Neural cell (in vitro differentiated cells): ENCODE results near the gene PAK4. TPM values are rescaled to one million over a fixed set of nuclear protein-coding genes. Genes with fewer than 3 reads are reported as not detected.

Experiments
- H2AFZ ChIP-seq: fragments of 200-600, 300-800 bp; sonication (generic), shearing (Covaris generic); 2 replicates; pipeline ENCODE4 v1.6.0; 2014; ENCODE audit warnings: low read depth, mild to moderate bottlenecking, antibody characterized with exemption, low read length, moderate library complexity
- H3F3A ChIP-seq: fragments of 200-600 bp; shearing (Covaris generic); 2 replicates; pipeline ENCODE4 v1.6.1; 2016; ENCODE audit warnings: mild to moderate bottlenecking, moderate library complexity, mixed read lengths, antibody characterized with exemption, low read length; ENCODE audit not compliant: insufficient read depth, poor library complexity, severe bottlenecking
- H3K27ac ChIP-seq: fragments of 200-600, 300-800 bp; sonication (generic), shearing (Covaris generic); 2 replicates; pipeline ENCODE4 v1.5.1; 2014; ENCODE audit warnings: mild to moderate bottlenecking, low read length, moderate library complexity
- H3K27me3 ChIP-seq: fragments of 300-800, 200-600 bp; sonication (generic), shearing (Covaris generic); 2 replicates; pipeline ENCODE4 v1.6.0; 2014; ENCODE audit warnings: mild to moderate bottlenecking, low read depth, low read length, moderate library complexity; ENCODE audit not compliant: insufficient read depth
- H3K36me3 ChIP-seq: fragments of 300-800, 200-600 bp; sonication (generic), shearing (Covaris generic); 2 replicates; pipeline ENCODE4 v1.5.1; 2014; ENCODE audit warnings: mild to moderate bottlenecking, antibody characterized with exemption, low read length, moderate library complexity; ENCODE audit not compliant: insufficient read depth
- H3K4me2 ChIP-seq: fragments of 300-800, 200-600 bp; sonication (generic), shearing (Covaris generic); 2 replicates; pipeline ENCODE4 v1.6.0; 2014; ENCODE audit warnings: mild to moderate bottlenecking, low read length
- H3K4me3 ChIP-seq: fragments of 300-800, 200-600 bp; sonication (generic), shearing (Covaris generic); 2 replicates; pipeline ENCODE4 v1.5.1; 2014; ENCODE audit warnings: mild to moderate bottlenecking, low read length, moderate library complexity
- H3K79me2 ChIP-seq: fragments of 200-600 bp; shearing (Covaris generic); replicated peaks from 2 replicates; pipeline ENCODE4 v1.6.0; 2014; ENCODE audit warnings: mild to moderate bottlenecking, low read length, moderate library complexity; ENCODE audit not compliant: insufficient read depth
- H3K9ac ChIP-seq: fragments of 300-800, 200-600 bp; sonication (generic), shearing (Covaris generic); 2 replicates; pipeline ENCODE4 v1.6.1; 2016; ENCODE audit warnings: mild to moderate bottlenecking, low read length, mixed read lengths
- H3K9me2 ChIP-seq: fragments of 200-600 bp; shearing (Covaris generic); 2 replicates; pipeline ENCODE4 v1.6.1; 2016; ENCODE audit warnings: mild to moderate bottlenecking, low read length, mixed read lengths; ENCODE audit not compliant: insufficient read depth
- H3K9me3 ChIP-seq: fragments of 200-600, 300-800 bp; sonication (generic), shearing (Covaris generic); 2 replicates; pipeline ENCODE4 v1.6.1; 2016; ENCODE audit warnings: mild to moderate bottlenecking, mixed run types, low read length, moderate library complexity, mixed read lengths
- H4K20me1 ChIP-seq: fragments of 200-600 bp; shearing (Covaris generic); 2 replicates; pipeline ENCODE4 v1.6.1; 2016; ENCODE audit warnings: mild to moderate bottlenecking, mixed run types; ENCODE audit not compliant: insufficient read depth
- CTCF ChIP-seq: fragments of 450-650 bp; IDR thresholded peaks from 2 replicates; pipeline ENCODE4 v1.5.1; 2014; ENCODE audit warnings: antibody characterized with exemption, mild to moderate bottlenecking, moderate library complexity; ENCODE audit not compliant: poor library complexity, severe bottlenecking
- EP300 ChIP-seq: fragments of 450-650 bp; conservative IDR thresholded peaks from 2 replicates; pipeline ENCODE4 v1.6.1; 2014; ENCODE audit warnings: antibody characterized with exemption, mild to moderate bottlenecking, moderate library complexity; ENCODE audit not compliant: poor library complexity, severe bottlenecking
- EZH2 ChIP-seq: fragments of 200-600, 300-800 bp; shearing (Covaris generic), sonication (generic); IDR thresholded peaks from 2 replicates; pipeline ENCODE4 v1.6.1; 2014; ENCODE audit warnings: antibody characterized with exemption, low read length, borderline replicate concordance, mild to moderate bottlenecking; ENCODE audit not compliant: insufficient read depth, poor library complexity, severe bottlenecking
- MXI1 ChIP-seq: fragments of 450-650 bp; conservative IDR thresholded peaks from 2 replicates; pipeline ENCODE4 v1.6.1; 2014; ENCODE audit warnings: antibody characterized with exemption, mild to moderate bottlenecking; ENCODE audit not compliant: poor library complexity, severe bottlenecking
- POLR2AphosphoS5 ChIP-seq: IDR thresholded peaks from 2 replicates; pipeline ENCODE4 v1.6.1; 2012
- RAD21 ChIP-seq: fragments of 450-650 bp; conservative IDR thresholded peaks from 2 replicates; pipeline ENCODE4 v1.6.1; 2014; ENCODE audit warnings: antibody characterized with exemption, mild to moderate bottlenecking, moderate library complexity
- REST ChIP-seq: IDR thresholded peaks from 2 replicates; pipeline ENCODE4 v1.6.1; 2012; ENCODE audit warnings: borderline replicate concordance
- SMC3 ChIP-seq: fragments of 450-650 bp; conservative IDR thresholded peaks from 2 replicates; pipeline ENCODE4 v1.6.1; 2014; ENCODE audit warnings: antibody characterized with exemption, mild to moderate bottlenecking, moderate library complexity; ENCODE audit not compliant: poor library complexity
- TAF1 ChIP-seq: IDR thresholded peaks from 2 replicates; pipeline ENCODE4 v1.6.1; 2012; ENCODE audit warnings: low read depth
- polyA plus RNA-seq: library from polyadenylated mRNA; depleted of rRNA; stranded (reverse); fragments of >200 nt; gene quantifications from 2 replicates; pipeline ENCODE4 v1.2.3, GENCODE V29; 2014

Gene PAK4
- polyA plus RNA-seq, 1 donor from 2014 or later, result 5.4 TPM

GRCh38 chr19:39195755-39196154 is 70.2 kb downstream of the PAK4 start:
- Histone ChIP-seq H3K9ac (no peak overlapping the region), H3K9me2 (no peaks in the 10 kb centered on the region), H3K79me2 (no peaks in the 10 kb centered on the region), H3K9me3 (no peaks in the 10 kb centered on the region), H3F3A (no peaks in the 10 kb centered on the region), H3K27me3 (peaks cover 24% of the 10 kb centered on the region), H2AFZ (no peak overlapping the region), H3K4me2 (no peak overlapping the region), H3K36me3 (no peaks in the 10 kb centered on the region), H4K20me1 (no peaks in the 10 kb centered on the region), H3K4me3 (no peak overlapping the region), H3K27ac (no peak overlapping the region)
- no peak for TF ChIP-seq EZH2
- TF ChIP-seq TAF1, result no peak

GRCh38 chr19:39196320-39196719 is 70.7 kb downstream of the PAK4 start:
- no peak overlapping the region for H3K9ac ChIP-seq
- H3F3A ChIP-seq, result no peaks in the 10 kb centered on the region
- no peak overlapping the region for H2AFZ ChIP-seq
- H3K4me3 ChIP-seq, result no peak overlapping the region
- H3K36me3 ChIP-seq, result no peaks in the 10 kb centered on the region
- no peaks in the 10 kb centered on the region for H3K9me3 ChIP-seq
- TF ChIP-seq CTCF (no peak), SMC3 (no peak), REST (no peak), MXI1 (no peak), EZH2 (no peak)
- H3K27me3 ChIP-seq, result peaks cover 24% of the 10 kb centered on the region
- no peak overlapping the region for H3K27ac ChIP-seq
- H4K20me1 ChIP-seq, result no peaks in the 10 kb centered on the region
- no peaks in the 10 kb centered on the region for H3K9me2 ChIP-seq
- no peak overlapping the region for H3K4me2 ChIP-seq
- H3K79me2 ChIP-seq, result no peaks in the 10 kb centered on the region

- Histone ChIP-seq H3K4me2 (no peak within 1 kb of the TSS), H3F3A (no peaks in the 10 kb centered on the region), H2AFZ (no peak within 1 kb of the TSS), H3K27me3 (peaks cover 24% of the 10 kb centered on the region), H3K4me3 (peak within 1 kb of the TSS; percentile 25), H3K9me3 (no peaks in the 10 kb centered on the region), H3K36me3 (no peaks in the 10 kb centered on the region), H3K27ac (no peak within 1 kb of the TSS), H4K20me1 (no peaks in the 10 kb centered on the region), H3K9me2 (no peaks in the 10 kb centered on the region), H3K9ac (no peak within 1 kb of the TSS), H3K79me2 (no peaks in the 10 kb centered on the region)
- TF ChIP-seq SMC3 (no peak), MXI1 (no peak), CTCF (no peak), POLR2AphosphoS5 (no peak), TAF1 (no peak), RAD21 (no peak), EP300 (no peak), EZH2 (no peak), REST (no peak)
Observed at GRCh38 chr19:39196860-39197562, 71.4 kb downstream of the PAK4 start, which contains the start of gene NCCRP1. Gene NCCRP1 (plus strand): TSS chr19:39196964. CDS start chr19:39196983, 19 bp downstream.
